GM12865 (cell line): ENCODE data around the gene DSG3.
"Not testable (repeated sequence)": the region's sequence is repeated elsewhere in the genome, so short reads cannot be mapped to it uniquely, and the experiment has no call there.

Experiments
- DNase-seq: peaks from one replicate; pipeline ENCODE4 v3.0.0; 2010; ENCODE audit warnings: low read depth
- H3K4me3 ChIP-seq: 2 replicates; pipeline ENCODE4 v1.5.1; 2011; ENCODE audit warnings: mild to moderate bottlenecking, low read depth, low read length, control low read depth
- TF ChIP-seq, protein P1 (sequence below): IDR thresholded peaks from 2 replicates; pipeline ENCODE4 v1.5.1; 2011; ENCODE audit warnings: low read length, control low read depth, low read depth, inconsistent platforms; ENCODE audit not compliant: insufficient read depth; ENCODE audit errors: missing control alignments

The DSG3 gene

GRCh38 chr18:31504455-31505147 lies 57.1 kb downstream of the DSG3 start:
- TF ChIP-seq, protein P1, sequence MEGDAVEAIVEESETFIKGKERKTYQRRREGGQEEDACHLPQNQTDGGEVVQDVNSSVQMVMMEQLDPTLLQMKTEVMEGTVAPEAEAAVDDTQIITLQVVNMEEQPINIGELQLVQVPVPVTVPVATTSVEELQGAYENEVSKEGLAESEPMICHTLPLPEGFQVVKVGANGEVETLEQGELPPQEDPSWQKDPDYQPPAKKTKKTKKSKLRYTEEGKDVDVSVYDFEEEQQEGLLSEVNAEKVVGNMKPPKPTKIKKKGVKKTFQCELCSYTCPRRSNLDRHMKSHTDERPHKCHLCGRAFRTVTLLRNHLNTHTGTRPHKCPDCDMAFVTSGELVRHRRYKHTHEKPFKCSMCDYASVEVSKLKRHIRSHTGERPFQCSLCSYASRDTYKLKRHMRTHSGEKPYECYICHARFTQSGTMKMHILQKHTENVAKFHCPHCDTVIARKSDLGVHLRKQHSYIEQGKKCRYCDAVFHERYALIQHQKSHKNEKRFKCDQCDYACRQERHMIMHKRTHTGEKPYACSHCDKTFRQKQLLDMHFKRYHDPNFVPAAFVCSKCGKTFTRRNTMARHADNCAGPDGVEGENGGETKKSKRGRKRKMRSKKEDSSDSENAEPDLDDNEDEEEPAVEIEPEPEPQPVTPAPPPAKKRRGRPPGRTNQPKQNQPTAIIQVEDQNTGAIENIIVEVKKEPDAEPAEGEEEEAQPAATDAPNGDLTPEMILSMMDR: no peak
- DNase-seq: no peak
- no peak overlapping the region for H3K4me3 ChIP-seq

- TF ChIP-seq, protein P1: no peak
- no peak for DNase-seq
- H3K4me3 ChIP-seq: no peak overlapping the region
These were observed 57.6 kb downstream of the DSG3 start for GRCh38 chr18:31505156-31505555.

GRCh38 chr18:31506024-31506742 lies 58.6 kb downstream of the DSG3 start:
- H3K4me3 ChIP-seq: no peak overlapping the region
- TF ChIP-seq, protein P1: no peak
- DNase-seq: no peak

GRCh38 chr18:31507124-31507523 lies 59.6 kb downstream of the DSG3 start:
- not testable (repeated sequence) for DNase-seq, H3K4me3 ChIP-seq

- no peak overlapping the region for H3K4me3 ChIP-seq
- DNase-seq: no peak
- TF ChIP-seq, protein P1: no peak
These were observed 61.2 kb downstream of the DSG3 start for GRCh38 chr18:31508781-31509180.

- no peak overlapping the region for H3K4me3 ChIP-seq
- TF ChIP-seq, protein P1: no peak
- DNase-seq: no peak
These were observed 62.0 kb downstream of the DSG3 start for GRCh38 chr18:31509571-31509970.

DNA sequence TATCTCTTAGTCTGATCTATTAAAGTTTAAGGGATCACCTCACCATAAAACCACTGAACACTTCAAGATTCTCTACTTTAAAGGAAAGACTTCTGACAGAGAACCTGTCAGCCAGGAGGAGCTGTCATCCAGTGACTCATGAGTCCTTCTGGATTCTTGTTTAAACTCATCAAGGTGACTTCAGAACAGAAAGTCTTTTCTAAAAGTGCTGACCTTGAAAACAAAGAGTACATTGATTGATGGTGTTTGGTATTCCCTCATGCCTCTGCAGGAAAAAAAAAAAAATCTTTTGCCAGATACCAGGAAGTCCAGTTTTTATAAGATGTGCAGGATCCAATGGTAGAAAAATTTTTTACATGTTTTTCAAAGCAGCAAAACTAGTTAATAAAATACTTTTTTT lies 62.8 kb downstream of the DSG3 start:
- no peak overlapping the region for H3K4me3 ChIP-seq
- TF ChIP-seq, protein P1: no peak
- no peak for DNase-seq
